ENCODE measurements around the gene SNRPA.

DNA sequence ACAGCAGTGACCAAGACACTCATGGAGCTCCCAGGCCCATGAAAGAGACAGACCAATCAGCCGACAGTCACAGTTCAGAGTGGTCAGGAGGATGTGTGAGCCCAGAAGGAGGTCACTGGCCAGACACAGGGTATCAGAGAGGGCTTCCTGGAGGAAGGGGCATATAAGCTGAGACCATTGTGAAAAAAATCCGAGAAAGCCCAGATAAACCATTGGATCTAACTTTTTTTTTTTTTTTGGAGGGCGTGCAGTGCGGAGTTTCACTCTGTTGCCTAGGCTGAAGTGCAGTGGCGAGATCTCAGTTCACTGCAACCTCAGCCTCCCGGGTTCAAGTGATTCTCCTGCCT, 29.9 kb upstream of the SNRPA start:
- no peak for TF ChIP-seq EZH2 (IDR thresholded peaks at IDR 0.05; ENCODE audit: borderline replicate concordance, low read depth, low read length, severe bottlenecking)
- TF ChIP-seq, protein P1, sequence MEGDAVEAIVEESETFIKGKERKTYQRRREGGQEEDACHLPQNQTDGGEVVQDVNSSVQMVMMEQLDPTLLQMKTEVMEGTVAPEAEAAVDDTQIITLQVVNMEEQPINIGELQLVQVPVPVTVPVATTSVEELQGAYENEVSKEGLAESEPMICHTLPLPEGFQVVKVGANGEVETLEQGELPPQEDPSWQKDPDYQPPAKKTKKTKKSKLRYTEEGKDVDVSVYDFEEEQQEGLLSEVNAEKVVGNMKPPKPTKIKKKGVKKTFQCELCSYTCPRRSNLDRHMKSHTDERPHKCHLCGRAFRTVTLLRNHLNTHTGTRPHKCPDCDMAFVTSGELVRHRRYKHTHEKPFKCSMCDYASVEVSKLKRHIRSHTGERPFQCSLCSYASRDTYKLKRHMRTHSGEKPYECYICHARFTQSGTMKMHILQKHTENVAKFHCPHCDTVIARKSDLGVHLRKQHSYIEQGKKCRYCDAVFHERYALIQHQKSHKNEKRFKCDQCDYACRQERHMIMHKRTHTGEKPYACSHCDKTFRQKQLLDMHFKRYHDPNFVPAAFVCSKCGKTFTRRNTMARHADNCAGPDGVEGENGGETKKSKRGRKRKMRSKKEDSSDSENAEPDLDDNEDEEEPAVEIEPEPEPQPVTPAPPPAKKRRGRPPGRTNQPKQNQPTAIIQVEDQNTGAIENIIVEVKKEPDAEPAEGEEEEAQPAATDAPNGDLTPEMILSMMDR (IDR thresholded peaks at IDR 0.05; ENCODE audit: borderline replicate concordance, extremely low read depth, low read length, poor library complexity, severe bottlenecking): no peak
